ENCODE data around the gene SOX30.

- TF ChIP-seq EZH2 (IDR thresholded peaks at IDR 0.05) = no peak
- TF ChIP-seq, protein P1, sequence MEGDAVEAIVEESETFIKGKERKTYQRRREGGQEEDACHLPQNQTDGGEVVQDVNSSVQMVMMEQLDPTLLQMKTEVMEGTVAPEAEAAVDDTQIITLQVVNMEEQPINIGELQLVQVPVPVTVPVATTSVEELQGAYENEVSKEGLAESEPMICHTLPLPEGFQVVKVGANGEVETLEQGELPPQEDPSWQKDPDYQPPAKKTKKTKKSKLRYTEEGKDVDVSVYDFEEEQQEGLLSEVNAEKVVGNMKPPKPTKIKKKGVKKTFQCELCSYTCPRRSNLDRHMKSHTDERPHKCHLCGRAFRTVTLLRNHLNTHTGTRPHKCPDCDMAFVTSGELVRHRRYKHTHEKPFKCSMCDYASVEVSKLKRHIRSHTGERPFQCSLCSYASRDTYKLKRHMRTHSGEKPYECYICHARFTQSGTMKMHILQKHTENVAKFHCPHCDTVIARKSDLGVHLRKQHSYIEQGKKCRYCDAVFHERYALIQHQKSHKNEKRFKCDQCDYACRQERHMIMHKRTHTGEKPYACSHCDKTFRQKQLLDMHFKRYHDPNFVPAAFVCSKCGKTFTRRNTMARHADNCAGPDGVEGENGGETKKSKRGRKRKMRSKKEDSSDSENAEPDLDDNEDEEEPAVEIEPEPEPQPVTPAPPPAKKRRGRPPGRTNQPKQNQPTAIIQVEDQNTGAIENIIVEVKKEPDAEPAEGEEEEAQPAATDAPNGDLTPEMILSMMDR (IDR thresholded peaks at IDR 0.05) = no peak
These were observed 55.0 kb downstream of the SOX30 start for GRCh38 chr5:157597277-157597676.
